Measurements from ENCODE around the gene SLC1A1.

SLC1A1 gene

DNA sequence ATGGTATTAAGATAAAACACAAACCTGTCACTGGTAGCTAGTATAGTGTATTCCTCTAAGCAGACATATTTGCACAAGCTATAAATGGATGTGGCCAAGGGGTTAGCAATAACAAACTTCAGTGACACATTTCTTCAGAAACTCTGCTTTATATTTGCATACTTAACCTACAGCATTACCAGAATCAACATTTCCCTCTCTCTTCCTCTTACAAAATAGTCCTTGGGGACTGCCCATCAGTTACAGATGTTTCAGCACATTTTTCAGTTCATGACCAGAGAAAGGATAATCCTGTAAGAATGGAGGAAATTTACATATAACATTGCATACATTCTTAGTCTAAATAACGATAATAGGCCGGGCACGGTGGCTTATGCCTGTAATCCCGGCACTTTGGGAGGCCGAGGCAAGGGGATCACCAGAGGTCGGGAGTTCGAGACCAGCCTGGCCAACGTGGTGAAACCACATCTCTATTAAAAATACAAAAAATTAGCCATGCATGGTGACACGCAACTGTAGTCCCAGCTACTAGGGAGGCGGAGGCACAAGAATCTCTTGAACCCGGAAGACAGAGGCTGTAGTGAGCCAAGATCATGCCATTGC lies 25.3 kb upstream of the SLC1A1 start:
- no peak for TF ChIP-seq CTCF (IDR thresholded peaks at IDR 0.05)
- H3K4me3 ChIP-seq = no peak overlapping the region
- H3K4me1 ChIP-seq = no peaks in the 10 kb centered on the region
- intact Hi-C loops (cut with DNase I; ENCODE audit: low total_unique reads) = no loop called here
- H3K9me3 ChIP-seq = no peaks in the 10 kb centered on the region
- H3K36me3 ChIP-seq = no peaks in the 10 kb centered on the region
- H3K27ac ChIP-seq = no peak overlapping the region
- no peaks in the 10 kb centered on the region for H3K27me3 ChIP-seq
- DNase-seq = no peak

DNA sequence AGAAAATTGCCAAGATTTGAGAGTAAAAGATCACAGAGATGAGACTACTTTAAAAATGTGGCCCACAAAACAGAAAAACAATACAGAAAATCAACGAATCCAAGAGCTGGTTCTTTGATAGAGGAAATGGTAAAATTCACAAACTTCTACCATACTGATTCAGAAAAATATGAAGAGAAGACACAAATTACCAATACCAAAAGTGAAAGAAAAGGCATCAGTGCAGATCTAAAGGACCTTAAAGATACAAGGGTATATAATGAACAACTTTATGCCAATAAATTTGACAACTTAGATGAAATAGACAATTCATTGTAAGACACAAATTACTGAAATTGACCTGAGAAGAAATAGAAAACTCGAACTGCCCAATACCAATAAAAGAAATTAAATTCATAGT lies 24.4 kb upstream of the SLC1A1 start:
- no peaks in the 10 kb centered on the region for H3K36me3 ChIP-seq
- intact Hi-C loops (cut with DNase I; ENCODE audit: low total_unique reads) = no loop called here
- no peaks in the 10 kb centered on the region for H3K4me1 ChIP-seq
- H3K4me3 ChIP-seq = no peak overlapping the region
- no peak for DNase-seq
- no peak for TF ChIP-seq CTCF (IDR thresholded peaks at IDR 0.05)
- H3K27ac ChIP-seq = no peak overlapping the region
- no peaks in the 10 kb centered on the region for H3K27me3 ChIP-seq
- no peaks in the 10 kb centered on the region for H3K9me3 ChIP-seq

GRCh38 chr9:4475301-4475700 lies 15.0 kb upstream of the SLC1A1 start:
- no peak for DNase-seq
- intact Hi-C loops (cut with DNase I; ENCODE audit: low total_unique reads) = no loop called here
- H3K9me3 ChIP-seq = no peaks in the 10 kb centered on the region
- TF ChIP-seq CTCF (IDR thresholded peaks at IDR 0.05) = no peak
- no peak overlapping the region for H3K27ac ChIP-seq
- H3K4me1 ChIP-seq = no peaks in the 10 kb centered on the region
- H3K4me3 ChIP-seq = no peak overlapping the region
- H3K27me3 ChIP-seq = no peaks in the 10 kb centered on the region
- H3K36me3 ChIP-seq = no peaks in the 10 kb centered on the region

DNA sequence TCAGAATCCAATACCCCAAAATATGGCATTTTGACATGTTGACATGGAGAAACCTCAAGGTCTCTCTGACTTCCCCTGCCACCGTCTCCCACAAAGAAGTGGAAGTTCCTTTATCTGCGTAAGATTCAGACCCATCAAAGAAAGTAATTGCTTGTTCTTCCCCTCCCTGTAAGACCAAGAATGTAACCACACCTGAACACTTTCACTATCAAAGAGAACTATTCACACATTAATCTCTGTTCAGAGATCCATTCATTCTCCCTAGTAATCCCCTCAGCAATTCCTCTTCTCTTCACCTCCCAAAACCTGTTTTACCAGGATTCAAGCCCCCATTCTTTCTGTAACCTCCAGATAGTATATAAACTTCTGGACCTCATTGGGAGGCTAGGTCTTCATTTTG lies 4.1 kb upstream of the SLC1A1 start:
- Histone ChIP-seq H3K27me3 (no peaks in the 10 kb centered on the region), H3K4me3 (no peak overlapping the region), H3K27ac (no peak overlapping the region), H3K36me3 (no peaks in the 10 kb centered on the region), H3K9me3 (no peaks in the 10 kb centered on the region), H3K4me1 (peaks cover 0 to 5% (median 3%) of the 10 kb centered on the region in 4 donors)
- intact Hi-C loops (cut with DNase I; ENCODE audit: low total_unique reads) = no loop called here
- TF ChIP-seq CTCF (IDR thresholded peaks at IDR 0.05) = no peak
- no peak for DNase-seq

DNA sequence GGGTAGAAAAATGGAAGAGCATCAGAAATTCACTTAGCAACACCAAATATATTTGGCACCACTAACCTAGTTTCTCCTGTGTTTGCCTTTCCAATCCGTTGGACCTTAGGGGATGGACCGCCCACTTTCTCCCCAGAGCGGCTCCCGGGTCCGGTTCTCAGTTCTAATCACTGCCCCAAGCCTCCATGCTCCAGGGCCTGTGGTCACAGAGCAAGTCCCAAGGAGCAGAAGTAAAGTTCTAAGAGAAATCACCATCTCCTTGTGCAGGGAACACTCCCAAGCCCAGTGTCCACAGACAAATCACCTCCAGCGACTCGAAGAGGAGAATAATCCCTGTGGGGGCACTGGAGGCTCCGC lies 728 bp upstream of the SLC1A1 start:
- TF ChIP-seq CTCF (IDR thresholded peaks at IDR 0.05) = no peak
- peak overlapping the region; percentile 69 to 84 for H3K27ac ChIP-seq
- H3K4me3 ChIP-seq = peak overlapping the region; percentile 71 to 80
- peak; percentile 38 to 71 for DNase-seq
- intact Hi-C loops (cut with DNase I; ENCODE audit: low total_unique reads) = no loop called here
- H3K9me3 ChIP-seq = no peaks in the 10 kb centered on the region
- H3K27me3 ChIP-seq = no peaks in the 10 kb centered on the region
- no peaks in the 10 kb centered on the region for H3K36me3 ChIP-seq
- H3K4me1 ChIP-seq = peaks cover 0 to 12% (median 9%) of the 10 kb centered on the region in 4 donors
